GM19043 (cell line): Measurements from ENCODE around the gene UAP1L1.
"Not testable (repeated sequence)": the region's sequence is repeated elsewhere in the genome, so short reads cannot be mapped to it uniquely, and the experiment has no call there.

ENCODE experiments used
- ATAC-seq: cut with Tn5 transposase; IDR thresholded peaks from one replicate; pipeline ENCODE4 v1.9.1; 2021; ENCODE audit warnings: low read depth; ENCODE audit not compliant: unreplicated experiment

UAP1L1 gene, protein sequence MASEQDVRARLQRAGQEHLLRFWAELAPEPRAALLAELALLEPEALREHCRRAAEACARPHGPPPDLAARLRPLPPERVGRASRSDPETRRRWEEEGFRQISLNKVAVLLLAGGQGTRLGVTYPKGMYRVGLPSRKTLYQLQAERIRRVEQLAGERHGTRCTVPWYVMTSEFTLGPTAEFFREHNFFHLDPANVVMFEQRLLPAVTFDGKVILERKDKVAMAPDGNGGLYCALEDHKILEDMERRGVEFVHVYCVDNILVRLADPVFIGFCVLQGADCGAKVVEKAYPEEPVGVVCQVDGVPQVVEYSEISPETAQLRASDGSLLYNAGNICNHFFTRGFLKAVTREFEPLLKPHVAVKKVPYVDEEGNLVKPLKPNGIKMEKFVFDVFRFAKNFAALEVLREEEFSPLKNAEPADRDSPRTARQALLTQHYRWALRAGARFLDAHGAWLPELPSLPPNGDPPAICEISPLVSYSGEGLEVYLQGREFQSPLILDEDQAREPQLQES

DNA sequence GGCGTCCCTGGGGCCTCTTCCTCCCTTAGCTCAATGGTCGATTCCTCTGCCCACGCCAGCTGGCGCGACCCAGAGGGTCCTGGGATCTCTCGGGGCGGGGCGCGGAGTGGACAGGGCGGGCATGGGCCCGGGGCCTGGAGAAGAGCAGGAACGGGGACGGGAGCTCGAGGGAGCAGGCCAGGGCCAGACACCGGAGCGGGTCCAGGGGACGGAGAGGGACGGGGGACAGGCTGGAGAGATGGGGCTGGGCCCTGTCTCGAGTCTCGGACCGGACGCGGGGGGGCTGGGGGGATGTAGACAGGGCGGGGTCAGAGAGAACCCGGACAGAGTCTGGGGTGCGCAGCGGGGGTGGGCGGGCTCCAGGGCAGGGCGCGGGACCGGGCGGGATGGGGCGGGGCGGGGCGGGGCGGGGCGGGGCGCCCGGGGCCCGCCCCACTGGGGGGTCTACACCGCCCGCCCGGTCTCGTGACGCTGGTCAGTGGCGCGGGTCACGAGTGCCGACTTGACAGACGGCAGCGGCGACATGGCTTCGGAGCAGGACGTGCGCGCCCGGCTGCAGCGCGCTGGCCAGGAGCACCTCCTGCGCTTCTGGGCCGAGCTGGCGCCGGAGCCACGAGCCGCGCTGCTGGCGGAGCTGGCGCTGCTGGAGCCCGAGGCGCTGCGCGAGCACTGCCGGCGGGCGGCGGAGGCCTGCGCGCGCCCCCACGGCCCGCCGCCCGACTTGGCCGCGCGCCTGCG lies at the start of gene UAP1L1:
Gene UAP1L1, plus strand, starts transcription at position 508 of the 738 bp plus-strand sequence. Its CDS starts 16 bp downstream, at position 524.
- ATAC-seq: no peak

DNA sequence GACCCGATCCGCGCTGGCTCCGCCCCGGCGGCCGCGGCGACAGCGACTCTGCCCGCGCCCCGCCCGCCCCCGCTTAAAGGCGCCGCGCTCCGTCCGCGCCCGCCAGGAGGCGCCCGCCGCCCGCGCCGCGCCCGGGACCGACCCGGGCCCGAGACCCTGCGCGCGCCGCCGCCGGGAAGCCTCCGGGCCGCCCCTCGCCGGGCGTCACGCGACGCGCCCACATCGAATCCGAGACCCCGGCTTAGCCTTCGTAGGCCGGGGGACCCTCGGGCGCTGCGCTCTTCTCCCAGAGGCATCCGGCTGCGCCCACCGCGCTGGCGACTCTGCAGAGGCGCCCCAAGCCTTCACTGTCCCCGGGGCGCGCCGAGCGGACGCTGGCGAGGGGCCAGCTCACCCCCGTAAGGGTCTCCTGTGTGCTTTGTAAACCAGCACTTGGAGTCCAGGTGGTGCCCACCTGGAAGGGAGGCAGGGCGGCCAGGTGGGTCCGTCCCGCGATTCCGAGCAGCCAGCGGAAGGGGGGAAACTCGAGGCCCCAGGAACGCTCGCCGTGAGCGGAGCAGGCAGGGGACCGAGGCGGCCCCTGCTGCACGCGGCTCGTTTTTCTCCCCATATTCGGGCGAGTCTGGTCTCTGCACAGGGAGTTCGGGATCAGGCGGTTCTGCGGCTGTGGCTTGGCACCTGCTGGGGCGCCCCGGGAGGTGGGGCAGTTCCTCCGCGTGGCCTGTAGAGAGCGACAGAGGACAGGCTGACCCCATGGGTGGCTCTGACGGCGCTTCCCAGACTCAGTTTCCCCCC lies 48.9 kb upstream of the UAP1L1 start:
- no peak for ATAC-seq

GRCh38 chr9:137029058-137029936 lies 48.0 kb upstream of the UAP1L1 start:
- no peak for ATAC-seq

DNA sequence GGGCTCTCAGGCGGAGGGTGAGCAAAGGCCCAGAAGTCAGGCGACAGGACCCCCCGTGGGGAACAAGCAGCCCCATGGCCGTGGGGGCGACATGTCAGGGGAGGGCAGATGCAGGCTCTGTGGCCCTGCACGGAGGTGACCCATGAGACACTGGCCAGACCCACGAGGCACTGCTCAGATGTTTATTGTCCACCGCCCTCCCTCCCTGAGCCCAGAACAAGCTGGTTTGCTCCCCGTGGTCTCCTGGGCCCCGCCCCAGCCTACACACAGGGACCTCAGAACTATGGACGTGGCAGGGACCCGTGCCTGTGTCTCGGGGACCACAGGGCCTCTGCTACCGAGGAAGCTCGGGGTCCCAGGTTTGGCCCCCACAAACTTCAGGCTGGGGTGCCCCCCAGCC lies 47.3 kb upstream of the UAP1L1 start:
- no peak for ATAC-seq

DNA sequence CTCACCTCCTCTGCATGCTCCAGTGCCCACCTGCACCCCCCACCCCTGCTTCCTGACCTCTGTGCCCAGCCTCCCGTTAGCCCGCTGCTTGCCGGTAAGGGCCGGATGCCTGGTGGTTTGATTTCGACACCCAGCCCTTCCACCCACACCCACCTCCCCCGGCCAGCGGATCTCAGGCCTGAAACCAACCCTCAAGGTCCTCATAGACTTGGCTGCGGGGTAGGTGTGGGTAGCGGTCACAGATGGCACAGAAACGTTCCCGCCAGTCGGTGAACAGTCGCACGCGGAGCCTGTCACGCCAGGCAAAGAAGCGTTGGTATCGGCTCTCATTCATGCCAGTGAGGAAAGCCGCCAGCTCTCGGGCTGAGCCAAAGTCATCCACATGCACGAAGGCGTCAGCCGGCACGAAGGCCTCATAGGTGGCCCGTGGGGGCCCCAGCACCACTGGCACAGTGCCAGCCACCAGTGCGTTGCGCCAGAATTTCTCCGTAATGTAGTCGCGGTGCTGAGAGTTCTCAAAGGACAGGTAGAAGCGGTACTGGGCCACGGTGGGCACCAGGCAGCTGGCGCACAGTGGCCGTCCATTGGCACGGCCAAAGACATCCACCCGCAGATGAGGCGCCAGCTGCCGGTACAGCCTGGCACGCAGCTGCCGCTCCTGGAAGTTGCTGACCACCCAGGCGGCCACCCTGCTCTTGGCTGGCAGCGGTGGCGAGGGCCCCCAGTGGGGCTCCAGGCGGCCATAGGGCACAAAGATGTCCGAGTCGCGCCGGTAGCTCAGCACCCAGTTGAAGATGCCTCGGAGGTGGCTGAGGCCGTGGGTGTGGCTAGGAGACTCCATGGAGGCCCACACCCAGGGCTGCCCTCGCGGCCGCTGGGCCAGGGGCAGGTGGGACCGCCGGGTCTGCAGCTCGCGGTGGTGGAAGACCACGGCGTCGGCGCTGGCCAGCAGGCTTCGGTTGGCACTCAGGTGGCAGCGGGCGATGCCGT lies 46.5 kb upstream of the UAP1L1 start:
- no peak for ATAC-seq

DNA sequence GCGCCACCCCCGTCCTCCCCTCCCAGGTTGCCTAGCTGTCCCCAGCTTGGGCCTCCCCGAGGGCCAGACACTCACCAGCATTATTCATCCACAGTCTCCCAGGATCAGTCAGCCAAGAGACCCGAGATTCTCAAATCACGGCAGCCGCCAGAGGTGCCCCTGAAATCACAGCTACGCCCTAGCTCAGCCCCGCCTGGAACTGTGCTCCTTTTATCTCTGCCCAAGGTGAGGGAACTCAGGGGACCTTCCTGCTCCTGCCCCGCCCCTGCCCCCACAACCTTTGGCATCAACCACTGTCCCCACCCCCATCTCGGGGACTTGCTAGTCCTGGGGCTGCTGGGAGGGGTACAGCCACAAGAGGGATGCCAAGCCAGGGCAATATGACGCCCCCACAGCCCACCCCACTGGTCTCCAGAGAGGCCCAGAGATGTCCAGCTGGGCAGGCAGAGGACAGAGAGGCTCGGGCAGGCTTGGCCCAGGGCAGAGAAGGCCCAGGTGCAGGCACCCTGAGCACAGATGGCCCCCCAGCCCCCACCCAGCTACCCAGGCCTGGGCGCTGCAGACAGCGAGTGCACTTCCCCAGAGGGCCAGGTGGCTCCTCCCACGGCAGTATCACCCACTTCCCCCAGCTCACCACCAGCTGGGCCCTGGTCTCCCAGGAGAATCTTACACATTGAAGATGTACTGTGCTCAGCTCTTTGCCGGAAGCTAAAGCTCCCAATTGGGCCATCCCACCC lies 45.2 kb upstream of the UAP1L1 start, which contains the start of gene FUT7:
Gene FUT7, minus strand, starts transcription at position 185 of the 737 bp plus-strand sequence. Its CDS starts 97 bp downstream, at position 88.
- ATAC-seq: no peak

DNA sequence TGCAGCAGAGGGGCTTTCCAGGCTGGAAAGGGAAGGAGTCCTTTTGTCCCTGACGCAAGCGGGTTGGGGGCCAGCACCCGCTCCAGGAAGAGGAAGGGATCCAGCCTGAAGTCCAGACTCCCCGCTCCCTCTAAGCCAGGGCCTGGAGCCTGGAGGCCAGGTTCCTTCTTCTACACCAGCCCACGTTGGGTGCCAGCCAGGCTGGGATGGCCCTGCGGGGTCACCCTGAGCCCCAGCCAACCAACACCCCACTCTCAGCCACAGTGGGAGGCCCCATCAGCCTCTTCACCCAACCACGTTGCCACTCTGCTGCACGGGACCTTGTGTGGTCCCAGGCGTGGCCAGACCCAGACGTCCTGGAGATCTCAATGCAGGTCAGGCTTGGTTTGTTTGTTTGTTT lies 44.5 kb upstream of the UAP1L1 start:
- no peak for ATAC-seq

DNA sequence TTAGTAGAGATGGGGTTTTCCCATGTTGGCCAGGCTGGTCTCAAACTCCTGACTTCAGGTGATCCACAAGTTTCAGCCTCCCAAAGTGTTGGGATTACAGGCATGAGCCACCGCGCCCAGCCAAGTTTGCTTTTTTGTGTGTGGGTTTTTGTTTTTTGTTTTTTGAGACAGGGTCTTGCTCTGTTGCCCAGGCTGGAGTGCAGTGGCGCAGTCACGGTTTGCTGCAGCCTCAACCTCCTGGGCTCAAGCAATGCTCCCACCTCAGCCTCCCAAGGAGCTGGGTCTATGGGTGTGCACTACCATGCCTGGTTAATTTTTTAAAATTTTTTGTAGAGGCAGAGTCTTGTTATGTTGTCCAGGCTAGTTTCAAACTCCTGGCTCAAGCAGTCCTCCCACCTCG lies 43.8 kb upstream of the UAP1L1 start:
- ATAC-seq: not testable (repeated sequence)

GRCh38 chr9:137034039-137034708 lies 43.1 kb upstream of the UAP1L1 start:
- no peak for ATAC-seq

GRCh38 chr9:137034709-137035506 lies 42.4 kb upstream of the UAP1L1 start:
- peak; percentile 52 for ATAC-seq

- ATAC-seq: no peak
These were observed 41.8 kb upstream of the UAP1L1 start for GRCh38 chr9:137035507-137035834.

DNA sequence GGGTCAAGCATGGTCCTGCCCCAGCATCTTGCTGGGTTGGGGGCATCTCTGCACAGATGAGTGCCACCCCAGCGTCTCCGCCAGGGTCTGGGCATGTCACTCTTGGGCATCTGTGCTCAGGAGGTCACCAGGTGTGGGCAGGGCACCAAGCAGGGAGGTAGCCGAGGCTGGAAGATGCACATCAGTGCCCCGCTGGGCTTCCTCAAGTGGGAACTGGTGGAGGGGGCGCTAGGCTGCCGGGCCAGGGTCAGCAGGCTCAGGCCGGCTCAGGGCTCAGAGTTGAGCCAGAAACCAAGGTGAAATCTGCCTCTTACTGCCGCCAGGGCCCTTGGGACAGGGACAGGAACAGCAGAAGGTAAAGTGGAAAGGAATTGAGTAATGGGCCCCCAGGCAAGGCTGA lies 41.4 kb upstream of the UAP1L1 start:
- no peak for ATAC-seq

DNA sequence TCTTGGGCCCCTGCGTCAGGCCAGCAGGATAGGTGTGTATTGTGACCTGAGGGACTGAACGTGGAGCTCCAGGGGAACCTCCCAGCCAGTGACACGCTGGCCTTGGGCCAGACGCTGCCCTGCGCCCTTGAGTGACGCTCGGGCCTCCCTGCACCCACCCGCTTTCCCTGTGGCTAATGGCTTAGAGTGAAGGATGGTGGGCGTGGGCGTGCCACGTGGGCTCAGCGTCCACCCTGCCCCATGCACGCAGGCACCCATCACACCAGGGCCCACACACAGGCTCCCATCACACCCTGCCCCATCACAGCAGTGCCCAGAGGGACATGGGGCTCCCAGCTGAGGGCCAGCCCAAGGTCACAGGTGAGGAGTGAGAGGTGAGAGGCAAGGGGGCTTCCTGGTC lies 40.3 kb upstream of the UAP1L1 start:
- ATAC-seq: no peak

DNA sequence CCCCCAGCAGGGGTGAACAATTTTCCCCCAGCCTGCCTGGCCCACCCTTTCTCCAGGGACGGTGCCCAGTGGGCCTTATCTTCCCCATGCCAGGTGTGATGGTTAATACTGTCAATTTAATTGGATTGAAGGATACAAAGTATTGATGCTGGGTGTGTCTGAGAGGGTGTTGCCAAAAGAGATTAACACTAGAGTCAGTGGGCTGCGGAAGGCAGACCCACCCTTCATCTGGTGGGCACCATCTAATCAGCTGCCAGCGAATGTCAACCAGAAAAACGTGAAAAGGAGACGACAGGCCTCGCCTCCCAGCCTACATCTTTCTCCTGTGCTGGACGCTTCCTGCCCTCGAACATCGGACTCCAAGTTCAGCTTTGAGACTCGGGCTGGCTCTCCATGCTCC lies 39.8 kb upstream of the UAP1L1 start:
- no peak for ATAC-seq

- no peak for ATAC-seq
These were observed 38.4 kb upstream of the UAP1L1 start for GRCh38 chr9:137038916-137039315.

DNA sequence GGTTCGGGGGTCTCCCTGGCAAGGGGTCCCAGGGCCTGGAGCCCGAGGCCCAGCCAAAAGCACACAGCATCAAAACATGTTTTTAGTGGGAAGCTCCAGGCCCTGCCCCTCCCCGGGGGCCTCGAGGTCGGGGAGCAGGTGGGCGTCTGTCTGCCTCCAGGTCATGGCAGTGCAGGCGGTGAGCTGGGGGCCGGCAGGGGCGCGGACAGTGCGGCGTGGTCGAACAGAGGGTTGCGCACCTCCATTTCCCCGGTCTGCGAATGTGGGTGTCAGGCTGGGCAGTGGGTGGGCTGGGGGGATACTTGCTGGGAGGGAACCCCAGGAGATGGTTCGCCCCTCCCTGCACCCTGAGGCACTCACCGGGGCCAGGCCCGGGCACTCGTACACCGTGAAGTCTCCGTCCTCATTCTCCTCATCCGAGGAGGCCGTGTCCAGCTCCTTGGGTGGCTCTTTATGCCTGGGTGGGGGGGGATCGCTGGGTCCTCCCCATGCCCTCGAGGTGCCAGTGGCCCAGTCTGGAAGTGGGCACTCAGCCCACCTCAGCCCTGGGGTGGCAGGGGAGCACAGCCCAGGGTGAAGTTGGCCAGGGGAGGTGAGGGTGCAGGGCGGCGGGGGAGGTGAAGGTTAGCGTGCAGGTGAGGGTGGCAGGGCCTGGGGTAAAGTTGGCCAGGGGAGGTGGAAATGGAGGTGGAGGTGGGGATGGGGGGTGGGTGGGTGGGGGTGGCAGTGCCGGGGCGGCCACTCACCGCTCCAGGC lies 37.5 kb upstream of the UAP1L1 start:
- no peak for ATAC-seq
